Activated CD4-positive, alpha-beta T cell treated with anti-CD3 and anti-CD28 coated beads for 4 hours (primary cell): ENCODE measurements around the gene SYNJ1.
"Not testable (repeated sequence)": the region's sequence is repeated elsewhere in the genome, so short reads cannot be mapped to it uniquely, and the experiment has no call there.

Experiments used
- DNase-seq, 2 donors: peaks; one replicate each; pipeline ENCODE4 v3.0.0-alpha.2; 2020

The SYNJ1 gene, protein sequence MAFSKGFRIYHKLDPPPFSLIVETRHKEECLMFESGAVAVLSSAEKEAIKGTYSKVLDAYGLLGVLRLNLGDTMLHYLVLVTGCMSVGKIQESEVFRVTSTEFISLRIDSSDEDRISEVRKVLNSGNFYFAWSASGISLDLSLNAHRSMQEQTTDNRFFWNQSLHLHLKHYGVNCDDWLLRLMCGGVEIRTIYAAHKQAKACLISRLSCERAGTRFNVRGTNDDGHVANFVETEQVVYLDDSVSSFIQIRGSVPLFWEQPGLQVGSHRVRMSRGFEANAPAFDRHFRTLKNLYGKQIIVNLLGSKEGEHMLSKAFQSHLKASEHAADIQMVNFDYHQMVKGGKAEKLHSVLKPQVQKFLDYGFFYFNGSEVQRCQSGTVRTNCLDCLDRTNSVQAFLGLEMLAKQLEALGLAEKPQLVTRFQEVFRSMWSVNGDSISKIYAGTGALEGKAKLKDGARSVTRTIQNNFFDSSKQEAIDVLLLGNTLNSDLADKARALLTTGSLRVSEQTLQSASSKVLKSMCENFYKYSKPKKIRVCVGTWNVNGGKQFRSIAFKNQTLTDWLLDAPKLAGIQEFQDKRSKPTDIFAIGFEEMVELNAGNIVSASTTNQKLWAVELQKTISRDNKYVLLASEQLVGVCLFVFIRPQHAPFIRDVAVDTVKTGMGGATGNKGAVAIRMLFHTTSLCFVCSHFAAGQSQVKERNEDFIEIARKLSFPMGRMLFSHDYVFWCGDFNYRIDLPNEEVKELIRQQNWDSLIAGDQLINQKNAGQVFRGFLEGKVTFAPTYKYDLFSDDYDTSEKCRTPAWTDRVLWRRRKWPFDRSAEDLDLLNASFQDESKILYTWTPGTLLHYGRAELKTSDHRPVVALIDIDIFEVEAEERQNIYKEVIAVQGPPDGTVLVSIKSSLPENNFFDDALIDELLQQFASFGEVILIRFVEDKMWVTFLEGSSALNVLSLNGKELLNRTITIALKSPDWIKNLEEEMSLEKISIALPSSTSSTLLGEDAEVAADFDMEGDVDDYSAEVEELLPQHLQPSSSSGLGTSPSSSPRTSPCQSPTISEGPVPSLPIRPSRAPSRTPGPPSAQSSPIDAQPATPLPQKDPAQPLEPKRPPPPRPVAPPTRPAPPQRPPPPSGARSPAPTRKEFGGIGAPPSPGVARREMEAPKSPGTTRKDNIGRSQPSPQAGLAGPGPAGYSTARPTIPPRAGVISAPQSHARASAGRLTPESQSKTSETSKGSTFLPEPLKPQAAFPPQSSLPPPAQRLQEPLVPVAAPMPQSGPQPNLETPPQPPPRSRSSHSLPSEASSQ (N-terminal part only)

DNA sequence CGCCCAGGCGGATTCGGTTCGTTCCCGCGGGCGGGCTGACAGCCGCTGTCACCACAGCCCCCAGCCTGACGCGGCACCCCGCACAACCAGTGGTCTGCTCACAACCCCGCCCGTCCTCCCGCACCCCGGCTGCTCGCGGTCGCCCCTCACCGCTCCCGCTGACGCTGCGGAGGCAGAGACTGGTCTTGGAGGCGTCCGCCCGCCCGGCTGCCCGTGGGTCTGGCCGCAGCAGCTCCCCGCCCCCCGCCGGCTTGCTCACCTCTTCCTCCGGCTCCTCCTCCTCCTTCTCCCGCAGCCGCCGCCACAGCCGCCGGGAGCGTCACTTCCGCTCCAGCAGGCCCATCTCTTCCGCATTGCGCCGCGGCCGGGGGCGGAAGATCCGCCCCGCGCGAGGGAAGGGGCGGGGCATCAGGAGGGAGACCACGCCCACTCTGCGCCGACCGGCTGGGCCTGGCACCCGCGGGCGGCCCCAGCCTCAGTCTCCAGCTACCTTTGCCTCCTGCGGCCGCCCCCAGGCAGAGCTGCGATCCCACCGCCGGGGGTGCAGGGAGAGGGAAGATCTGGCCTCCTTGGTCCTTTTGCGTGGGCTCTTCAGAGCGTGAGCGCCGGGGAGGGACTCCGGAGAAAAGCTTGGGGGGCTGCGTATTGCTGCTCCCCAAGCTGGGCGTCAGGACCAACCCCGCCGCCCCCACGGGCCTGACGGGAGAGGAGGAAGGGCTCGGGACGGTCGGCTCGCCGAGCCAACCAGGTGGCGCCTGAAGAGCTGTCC is at the start of gene SYNJ1:
SYNJ1 (minus strand) TSS at position 327 of the 769 bp plus-strand sequence. CDS start 1,118 bp downstream, outside the sequence.
- DNase-seq, result peak; percentile 91 to 92

DNA sequence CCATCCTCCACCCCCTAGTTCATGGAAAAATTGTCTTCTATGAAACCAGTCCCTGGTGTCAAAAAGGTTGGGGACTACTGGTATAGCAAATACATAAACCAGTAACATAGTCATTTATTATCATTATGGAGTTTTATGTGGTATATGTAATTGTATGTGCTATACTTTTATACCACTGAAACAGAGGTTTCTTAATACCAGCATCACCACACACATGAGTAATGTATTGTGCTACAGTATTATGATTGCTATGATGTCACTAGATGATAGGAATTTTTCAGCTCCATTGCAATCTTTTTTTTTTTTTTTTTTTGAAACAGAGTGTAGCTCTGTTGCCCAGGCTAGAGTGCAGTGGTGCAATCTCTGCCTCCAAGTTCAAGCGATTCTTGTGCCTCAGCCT is 49.5 kb upstream of the SYNJ1 start:
- DNase-seq, result no peak

DNA sequence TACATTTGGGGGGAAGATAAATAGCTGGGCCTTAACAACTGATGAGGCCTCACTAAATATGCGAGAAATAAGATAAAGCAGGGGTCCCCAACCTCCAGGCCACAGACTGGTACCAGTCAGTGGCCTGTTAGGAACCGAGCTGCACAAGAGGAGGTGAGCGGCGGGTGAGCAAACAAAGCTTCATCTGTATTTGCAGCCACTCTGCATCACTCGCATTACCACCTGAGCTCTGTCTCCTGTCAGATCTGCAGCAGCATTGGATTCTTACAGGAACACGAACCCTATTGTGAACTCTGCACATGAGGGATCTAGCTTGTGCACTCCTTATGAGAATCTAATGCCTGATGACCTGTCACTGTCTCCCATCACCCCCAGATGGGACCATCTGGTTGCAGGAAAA is 48.9 kb upstream of the SYNJ1 start:
- DNase-seq, result no peak

DNA sequence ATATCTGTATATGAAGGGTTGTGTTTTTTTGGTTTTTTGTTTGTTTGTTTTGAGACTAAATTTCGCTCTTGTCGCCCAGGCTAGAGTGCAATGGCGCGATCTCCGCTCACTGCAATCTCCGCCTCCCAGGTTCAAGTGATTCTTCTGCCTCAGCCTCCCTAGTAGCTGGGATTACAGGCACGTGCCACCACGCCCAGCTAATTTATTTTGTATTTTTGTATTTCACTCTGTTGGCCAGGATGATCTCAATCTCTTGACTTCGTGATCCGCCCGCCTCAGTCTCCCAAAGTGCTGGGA is 45.2 kb upstream of the SYNJ1 start:
- DNase-seq, result not testable (repeated sequence)

DNA sequence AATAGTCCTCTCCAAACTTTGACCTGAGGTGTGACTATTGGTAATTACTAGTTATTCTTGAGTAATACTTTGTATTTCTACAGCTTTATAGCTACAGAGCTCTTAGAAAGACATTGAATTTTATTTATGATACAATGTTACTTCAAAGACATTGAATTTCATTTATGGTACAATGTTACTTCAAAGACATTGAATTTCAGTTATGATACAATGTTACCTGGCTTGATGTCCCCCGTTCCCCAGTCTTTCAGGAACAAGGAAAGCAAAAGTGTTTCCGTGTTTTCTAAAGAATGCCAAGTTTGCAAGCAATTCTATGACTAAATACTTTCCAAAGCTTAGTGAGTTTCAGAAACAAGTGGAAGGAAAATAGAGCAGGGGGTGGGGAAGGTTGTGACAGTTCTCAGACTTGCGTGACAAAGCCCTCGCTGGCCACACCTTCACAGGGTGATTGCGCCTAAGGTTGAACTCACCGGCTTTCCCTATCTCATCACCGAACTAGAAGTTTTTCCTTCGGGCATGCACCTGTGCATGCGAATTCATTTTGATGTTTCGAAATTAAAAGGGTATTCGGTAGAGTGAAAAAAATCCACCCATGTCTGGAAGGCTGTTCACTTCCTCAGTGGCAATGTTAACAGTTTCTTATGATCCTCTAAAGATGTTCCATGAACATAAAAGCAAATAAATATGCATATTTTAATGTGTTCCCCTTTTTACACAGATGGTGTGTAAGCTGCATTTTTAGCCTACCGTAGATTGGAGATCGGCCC is 44.7 kb upstream of the SYNJ1 start:
- DNase-seq, result peak; percentile 69 to 70

DNA sequence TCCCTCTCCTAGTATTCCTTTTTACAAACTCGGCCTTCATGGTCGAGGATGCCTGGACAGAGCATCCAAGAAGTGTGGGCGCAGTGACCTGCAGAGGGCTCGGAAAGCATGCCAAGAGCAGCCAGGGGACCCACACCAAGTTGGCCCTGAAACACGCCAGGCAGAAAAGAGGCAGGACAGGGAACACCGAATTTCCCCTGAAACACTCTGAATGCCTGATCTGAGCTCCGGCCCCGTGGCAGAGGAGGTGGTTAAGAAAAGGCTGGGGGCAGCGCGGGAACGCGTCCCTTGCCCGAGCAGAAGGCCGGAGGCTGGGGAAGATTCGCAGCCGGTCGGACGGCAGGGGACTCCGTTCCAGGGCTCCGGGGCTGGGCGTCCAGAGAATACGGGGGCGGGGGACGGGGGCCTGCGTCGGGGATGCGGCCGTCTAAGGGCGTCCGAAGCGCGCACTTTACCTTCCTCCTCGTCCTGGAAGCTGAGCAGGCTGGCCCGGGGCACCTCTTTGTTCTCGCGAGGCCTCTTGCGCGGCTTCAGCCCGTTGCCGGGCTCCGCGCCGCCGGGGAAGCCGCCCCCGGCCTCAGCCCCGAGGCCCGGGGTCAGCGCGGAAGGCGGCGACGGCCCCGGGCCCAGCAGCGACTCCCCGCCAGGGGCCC is 43.2 kb upstream of the SYNJ1 start:
- peak in 1 of 2 donors; percentile 26 for DNase-seq

DNA sequence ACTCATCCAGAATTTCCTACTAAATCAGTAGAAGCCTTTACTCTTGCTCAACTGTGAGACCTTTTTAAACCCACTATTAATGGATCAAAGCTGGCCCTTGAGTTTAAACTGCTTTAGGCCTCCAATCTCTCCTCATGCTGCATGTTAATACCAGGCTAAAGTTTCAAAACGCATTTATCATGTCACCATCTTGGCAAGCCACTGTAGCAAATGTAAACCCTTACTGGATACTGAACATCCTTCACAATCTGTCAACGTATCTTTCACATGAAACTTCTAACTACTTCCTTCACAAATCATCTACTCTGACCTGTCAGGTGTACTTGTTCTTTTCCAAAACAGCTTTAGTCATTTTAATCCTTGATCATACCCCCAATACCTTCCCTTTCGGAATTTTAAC is 40.7 kb upstream of the SYNJ1 start:
- DNase-seq, result no peak

DNA sequence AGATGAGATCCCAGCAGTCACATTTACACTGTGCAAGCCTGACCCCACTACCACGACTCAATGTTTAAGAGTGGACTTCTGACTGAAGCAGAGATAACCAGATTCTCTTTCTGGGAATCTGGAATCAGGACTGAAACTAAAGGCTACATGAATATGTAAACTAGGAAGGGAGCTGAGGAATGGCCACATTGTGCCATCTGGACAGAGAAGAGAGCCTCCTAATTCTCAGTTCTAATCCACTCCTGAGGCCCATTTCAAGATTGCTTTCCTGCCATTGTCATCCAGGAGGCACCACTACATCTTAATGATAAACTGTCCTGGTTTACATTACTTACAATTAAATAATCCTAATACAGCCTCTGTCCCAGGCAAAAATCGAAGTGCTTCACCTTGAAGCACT is 37.2 kb upstream of the SYNJ1 start:
- DNase-seq, result no peak

DNA sequence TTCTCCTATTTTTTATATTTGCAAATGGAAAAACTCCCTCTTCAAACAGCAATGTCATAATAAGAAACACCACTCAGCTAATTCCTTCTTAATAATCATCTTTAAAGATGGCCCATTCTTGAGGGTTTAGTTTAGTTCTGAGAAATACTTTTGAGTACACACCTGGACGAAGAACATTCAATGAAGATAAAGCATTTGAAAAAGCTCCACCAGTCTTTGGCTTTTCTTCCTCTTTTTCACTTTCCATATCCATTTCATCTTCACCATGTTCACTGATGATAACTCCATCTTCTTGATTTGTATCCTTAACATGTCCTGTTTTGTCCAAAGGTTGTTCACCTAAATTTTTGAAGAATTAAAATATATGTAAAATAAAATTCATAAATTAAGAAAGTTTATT is 36.4 kb upstream of the SYNJ1 start:
- DNase-seq, result no peak

DNA sequence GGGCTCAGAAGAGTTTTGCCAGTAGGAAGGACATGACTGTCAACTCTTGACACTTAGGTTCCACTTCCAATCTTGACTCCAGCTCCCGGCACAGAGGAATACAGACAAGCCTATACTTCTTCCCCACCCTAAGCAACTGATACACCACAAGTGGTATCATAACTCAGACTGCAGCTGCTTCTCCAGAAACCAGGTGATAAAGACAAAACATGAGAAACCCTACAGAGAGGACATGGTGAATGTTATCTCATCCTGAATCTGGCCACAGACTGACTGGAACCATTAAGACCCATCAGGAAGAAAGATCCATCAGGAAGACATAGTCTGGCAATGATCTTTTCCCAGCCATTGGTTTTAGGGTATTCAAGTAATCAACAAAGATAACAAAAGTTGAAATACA is 30.0 kb upstream of the SYNJ1 start:
- DNase-seq, result no peak

DNA sequence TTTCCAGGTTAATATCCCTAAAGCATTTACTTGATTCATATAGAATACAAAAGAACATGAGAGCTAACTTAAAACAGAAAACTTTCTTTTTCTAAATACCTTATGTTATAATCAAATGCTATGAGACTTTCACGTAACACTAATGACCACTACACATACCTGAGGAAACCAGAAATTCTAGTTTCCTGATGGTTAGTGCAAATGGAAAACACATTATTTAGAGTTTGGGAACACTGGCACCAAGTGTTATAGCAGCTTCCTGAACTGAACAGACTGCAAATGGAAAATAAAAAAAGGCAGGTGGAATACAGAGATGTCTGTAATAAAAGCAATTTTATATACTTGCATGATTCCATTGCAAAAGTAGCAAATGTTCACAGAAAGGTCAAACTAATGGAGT is 28.3 kb upstream of the SYNJ1 start:
- DNase-seq, result no peak

DNA sequence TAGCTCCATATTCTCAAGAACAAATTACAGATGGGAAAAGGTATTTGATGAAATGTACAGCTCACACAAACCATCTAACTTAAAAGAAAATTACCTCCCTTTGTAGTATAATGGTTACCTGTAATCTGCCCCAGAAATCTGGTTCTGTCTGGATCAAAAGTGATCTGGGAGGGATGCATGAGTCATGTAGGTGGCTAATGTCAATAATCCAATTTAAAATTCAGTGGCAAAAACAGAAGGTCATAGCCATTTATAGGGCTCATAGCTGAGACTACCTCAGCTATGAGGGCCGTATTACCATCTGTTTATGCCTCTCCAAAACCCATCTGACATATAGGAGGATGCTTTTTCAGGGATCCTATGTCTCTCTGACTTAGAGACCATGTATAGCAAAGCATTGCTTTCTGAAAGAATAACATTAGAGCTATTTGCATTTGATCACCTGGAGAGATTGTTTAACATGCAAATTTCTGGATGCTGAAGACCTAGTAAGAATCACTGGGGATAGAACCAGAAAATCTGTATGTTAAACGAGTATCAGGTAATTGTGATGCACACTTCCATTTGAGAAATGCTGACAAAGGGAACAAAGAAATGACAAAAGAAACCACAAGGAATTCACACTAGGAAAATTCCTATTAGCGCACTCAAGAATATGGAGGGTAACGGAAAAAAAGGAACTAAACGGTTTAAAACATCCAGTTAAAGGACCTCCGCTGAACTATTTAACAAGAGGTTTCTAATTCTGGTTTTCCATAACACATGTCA is 26.2 kb upstream of the SYNJ1 start:
- no peak for DNase-seq

DNA sequence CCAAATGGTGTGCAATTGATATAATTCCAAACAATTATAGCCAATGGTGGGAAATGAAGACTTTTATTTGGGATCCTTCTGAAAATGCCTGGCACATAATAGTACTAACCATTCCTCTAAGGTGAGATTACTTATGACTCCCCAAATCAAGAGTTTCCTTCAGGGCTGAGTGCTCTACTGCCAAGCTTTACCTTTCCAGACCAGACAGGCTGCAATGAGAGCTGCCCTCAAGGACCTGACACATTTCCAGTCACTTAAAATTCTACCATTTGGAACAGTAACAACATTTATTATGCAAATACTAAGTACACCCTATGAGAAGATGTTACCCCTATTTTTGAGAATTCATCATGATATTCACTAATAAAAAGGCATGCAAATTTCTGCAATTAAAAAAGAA is 22.6 kb upstream of the SYNJ1 start:
- DNase-seq, result no peak

DNA sequence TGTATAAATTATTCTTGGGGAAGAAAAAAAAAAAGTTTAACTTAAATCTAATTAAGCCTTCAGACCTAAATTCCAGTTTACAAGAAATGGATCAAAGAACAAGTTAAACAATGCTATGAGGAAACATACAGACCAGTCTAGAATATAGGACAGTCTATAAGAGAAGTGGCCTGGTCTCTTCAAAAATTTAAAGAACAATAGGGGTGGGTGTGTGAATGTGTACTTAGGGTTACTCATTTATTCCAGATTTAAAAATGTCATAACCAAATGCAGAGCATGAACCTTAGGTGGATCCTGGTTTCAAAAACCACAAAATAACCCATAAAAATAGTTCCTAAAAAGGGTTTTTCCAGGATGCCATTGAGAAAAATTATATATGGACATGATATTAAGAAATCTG is 21.8 kb upstream of the SYNJ1 start:
- no peak for DNase-seq

DNA sequence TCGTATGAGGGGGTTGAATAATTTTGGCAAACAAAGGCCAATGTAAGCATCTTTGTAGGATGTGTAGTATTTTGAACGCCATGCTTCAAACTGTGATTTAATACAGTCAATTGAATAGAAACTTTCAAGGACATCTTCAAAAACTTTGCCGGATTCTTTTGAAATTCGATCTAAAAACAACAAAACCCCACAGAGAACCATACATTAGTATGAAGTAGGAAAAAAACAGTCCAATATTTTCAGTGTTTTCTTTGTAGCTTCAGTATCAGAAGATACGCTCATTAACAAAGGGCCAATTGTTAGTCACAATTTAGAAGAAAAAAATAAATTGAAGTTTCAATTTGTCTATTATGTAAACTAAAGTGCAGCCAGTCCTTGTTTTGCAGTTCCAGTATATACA is 20.7 kb upstream of the SYNJ1 start:
- DNase-seq, result no peak

DNA sequence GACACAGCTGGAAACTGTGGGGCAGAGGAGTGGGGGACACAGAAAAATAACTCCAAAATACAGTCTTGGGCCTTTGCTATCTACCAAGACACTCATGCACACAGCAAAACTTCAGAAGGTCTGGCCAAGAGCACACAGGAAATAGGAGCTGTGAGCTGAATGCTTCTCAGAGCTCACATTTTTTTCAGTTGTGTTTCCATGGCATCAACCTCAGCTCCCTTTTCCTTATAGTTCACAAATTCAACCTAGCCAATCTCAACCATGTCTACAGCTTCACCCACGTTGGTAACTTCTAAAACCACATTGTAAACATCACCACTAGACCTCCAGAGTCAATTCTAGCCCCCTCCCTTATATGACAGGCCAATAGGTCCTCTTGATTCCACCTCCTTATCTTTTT is 19.6 kb upstream of the SYNJ1 start:
- DNase-seq, result no peak

DNA sequence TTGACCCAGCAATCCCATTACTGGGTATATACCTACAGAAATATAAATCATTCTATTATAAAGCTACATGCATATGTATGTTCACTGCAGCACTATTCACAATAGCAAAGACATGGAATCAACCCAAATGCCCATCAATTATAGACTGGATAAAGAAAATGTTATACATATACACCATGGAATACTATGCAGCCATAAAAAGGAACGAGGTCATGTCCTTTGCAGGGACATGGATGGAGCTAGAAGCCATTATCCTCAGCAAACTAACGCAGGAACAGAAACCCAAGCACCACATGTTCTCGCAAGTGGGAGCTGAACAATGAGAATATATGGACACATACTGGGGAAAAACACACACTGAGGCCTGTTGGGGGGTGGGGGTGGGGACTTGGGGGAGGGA is 18.9 kb upstream of the SYNJ1 start:
- not testable (repeated sequence) for DNase-seq

DNA sequence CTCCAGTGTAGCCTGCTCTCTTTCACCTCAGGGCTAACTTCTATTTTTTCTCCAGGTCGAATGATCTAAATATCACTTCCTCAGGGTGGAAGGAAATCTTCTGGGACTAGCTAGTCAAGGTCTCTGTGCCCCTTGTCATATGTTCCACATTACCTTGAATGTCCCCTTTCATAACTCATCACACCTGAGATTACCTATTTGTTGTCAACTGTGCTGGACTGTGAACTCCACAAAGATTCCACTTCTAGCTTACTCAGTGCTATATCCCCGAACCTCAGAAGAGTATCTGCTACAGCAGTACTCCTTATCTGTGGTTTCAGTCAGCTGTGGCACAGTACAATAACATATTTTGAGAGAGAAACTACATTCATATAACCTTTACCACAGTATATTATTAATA is 14.6 kb upstream of the SYNJ1 start:
- no peak for DNase-seq

DNA sequence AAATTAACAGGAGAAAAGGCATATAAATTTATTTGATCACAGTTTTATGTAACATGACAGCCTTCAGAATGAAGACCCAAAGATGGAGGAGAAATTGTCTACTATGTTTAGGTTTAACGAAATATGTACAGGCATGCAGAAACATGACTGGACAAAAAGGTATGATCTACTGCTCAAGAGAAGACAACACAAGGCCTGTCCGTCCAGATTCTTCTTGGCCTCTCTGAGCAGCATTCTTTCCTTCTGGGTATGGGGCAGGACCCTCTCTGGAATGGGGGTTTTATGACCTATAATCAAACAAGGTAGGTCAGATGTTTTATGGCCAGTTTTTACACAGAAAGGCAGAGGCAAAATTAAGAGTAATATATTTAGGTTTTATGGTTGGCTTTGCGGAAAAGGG is 13.5 kb upstream of the SYNJ1 start:
- no peak for DNase-seq

DNA sequence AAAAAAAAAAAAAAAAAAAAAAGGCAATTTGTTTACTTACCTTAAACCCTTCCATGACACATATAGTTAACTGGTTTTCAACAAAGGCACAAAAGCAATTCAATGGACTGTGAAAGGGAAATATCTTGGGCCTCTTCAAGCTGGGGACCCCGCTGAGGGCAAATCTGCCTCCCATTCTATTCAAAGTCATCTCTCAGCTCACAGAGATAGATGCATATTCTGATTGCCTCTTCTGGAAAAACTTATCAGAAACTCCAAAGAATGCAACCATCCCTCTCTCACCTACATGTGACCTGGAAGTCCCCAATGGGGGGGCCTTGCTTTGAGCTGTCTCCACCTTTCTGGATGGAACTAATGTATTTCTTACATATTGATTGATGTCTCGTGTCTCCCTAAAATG is 12.1 kb upstream of the SYNJ1 start:
- DNase-seq, result no peak
